H1 (cell line): ENCODE results near the gene KNDC1. TPM values are rescaled to one million over a fixed set of nuclear protein-coding genes. Genes with fewer than 3 reads are reported as not detected.

Experiments used
- CTCF ChIA-PET: fragments of 300-600 bp; sonication (Branson Sonifier 250); formaldehyde crosslinking; loops from one replicate; lab custom pipeline; 2021; ENCODE audit not compliant: partially characterized antibody; lab: Charles Lee
- POLR2A ChIA-PET: fragments of 300-600 bp; sonication (Branson Sonifier 250); formaldehyde crosslinking; loops from one replicate; lab custom pipeline; 2021; ENCODE audit warnings: inconsistent platforms; ENCODE audit not compliant: partially characterized antibody; lab: Charles Lee
- DNase-seq, 2 experiments: peaks; one replicate each; pipeline versions ENCODE4 v3.0.0 to v3.0.0-alpha.2; 2010 to 2022; ENCODE audit warnings: low spot score in 2 of 2, low read depth in 1 of 2, mixed read lengths in 1 of 2
- FAIRE-seq: peaks from 2 replicates; lab custom pipeline; 2011; peaks lifted over from hg19 to GRCh38; lab: Jason Lieb, UNC
- H2AFZ ChIP-seq: 2 replicates; pipeline ENCODE4 v1.8.1; 2012; ENCODE audit warnings: low read length, inconsistent platforms
- H2AK5ac ChIP-seq: 2 replicates; pipeline ENCODE4 v1.6.1; 2013; ENCODE audit warnings: low read depth, low read length
- H2BK120ac ChIP-seq: replicated peaks from 2 replicates; pipeline ENCODE3; 2013; ENCODE audit warnings: low read depth, low read length, inconsistent platforms
- H2BK12ac ChIP-seq: 2 replicates; pipeline ENCODE4 v1.6.1; 2013; ENCODE audit warnings: low read depth, low read length
- H2BK15ac ChIP-seq: 2 replicates; pipeline ENCODE4 v1.6.1; 2013; ENCODE audit warnings: low read length
- H2BK20ac ChIP-seq: 2 replicates; pipeline ENCODE4 v1.6.1; 2013; ENCODE audit warnings: low read length
- H2BK5ac ChIP-seq: 2 replicates; pipeline ENCODE4 v1.6.1; 2013; ENCODE audit warnings: low read depth, low read length
- H3K14ac ChIP-seq: 2 replicates; pipeline ENCODE4 v1.6.1; 2013; ENCODE audit warnings: inconsistent platforms; ENCODE audit not compliant: insufficient read length
- H3K18ac ChIP-seq: 2 replicates; pipeline ENCODE4 v1.6.1; 2013; ENCODE audit warnings: low read length; ENCODE audit errors: extremely low read depth
- H3K23ac ChIP-seq: 2 replicates; pipeline ENCODE4 v1.6.1; 2013; ENCODE audit warnings: inconsistent platforms; ENCODE audit not compliant: insufficient read length
- H3K23me2 ChIP-seq: 2 replicates; pipeline ENCODE4 v1.6.1; 2013; ENCODE audit warnings: low read depth, low read length
- H3K27ac ChIP-seq: 2 replicates; pipeline ENCODE4 v1.6.1; 2011; ENCODE audit warnings: low read depth, low read length, inconsistent platforms
- H3K27me3 ChIP-seq, 4 experiments: replicated peaks in 1 of 4; 1 replicate in 1 of 4; 2 replicates in 3 of 4; pipeline versions ENCODE4 v1.6.1 to v1.8.1; 2011 to 2013; ENCODE audit warnings: low read length in 3 of 4, mild to moderate bottlenecking in 3 of 4, inconsistent platforms in 2 of 4, mixed read lengths in 2 of 4, moderate library complexity in 1 of 4; ENCODE audit not compliant: control insufficient read depth in 3 of 4, insufficient read depth in 3 of 4; ENCODE audit errors: extremely low read depth in 1 of 4
- H3K36me3 ChIP-seq, 4 experiments: 2 replicates each; pipeline versions ENCODE4 v1.6.1 to v1.8.1; 2011 to 2013; ENCODE audit warnings: mild to moderate bottlenecking in 4 of 4, low read length in 3 of 4, moderate library complexity in 2 of 4, control low read depth in 1 of 4, inconsistent platforms in 1 of 4; ENCODE audit not compliant: insufficient read depth in 4 of 4, control insufficient read depth in 2 of 4
- H3K4ac ChIP-seq: replicated peaks from 2 replicates; pipeline ENCODE3; 2013; ENCODE audit warnings: low read length, low read depth, mixed read lengths, inconsistent platforms; ENCODE audit not compliant: insufficient read length
- H3K4me1 ChIP-seq, 4 experiments: replicated peaks in 1 of 4; 1 replicate in 1 of 4; 2 replicates in 3 of 4; pipeline versions ENCODE4 v1.6.1 to v1.8.1; 2011 to 2013; ENCODE audit warnings: low read length in 3 of 4, inconsistent platforms in 2 of 4, mixed read lengths in 1 of 4; ENCODE audit not compliant: insufficient read depth in 4 of 4, control insufficient read depth in 3 of 4
- H3K4me2 ChIP-seq, 2 experiments: 2 replicates each; pipeline versions ENCODE4 v1.6.1 to v1.8.1; 2011 to 2013; ENCODE audit warnings: low read depth in 2 of 2, low read length in 2 of 2, control low read depth in 1 of 2, inconsistent platforms in 1 of 2, mild to moderate bottlenecking in 1 of 2; ENCODE audit not compliant: insufficient read depth in 1 of 2
- H3K4me3 ChIP-seq, 4 experiments: fragments of 200-600, 300-600 bp in 1 of 4; sonication (generic), shearing (Covaris generic), sonication (Bioruptor Twin) in 1 of 4; 2 replicates each; pipeline versions ENCODE4 v1.5.1 to v1.8.1; 2011 to 2016; ENCODE audit warnings: low read length in 4 of 4, low read depth in 3 of 4, control low read depth in 2 of 4, inconsistent platforms in 2 of 4, mild to moderate bottlenecking in 2 of 4, mixed read lengths in 1 of 4, moderate library complexity in 1 of 4; ENCODE audit not compliant: insufficient read depth in 2 of 4; ENCODE audit errors: extremely low read depth in 1 of 4
- H3K56ac ChIP-seq: replicated peaks from 2 replicates; pipeline ENCODE3; 2013; ENCODE audit warnings: low read depth, mild to moderate bottlenecking, mixed read lengths, low read length, inconsistent platforms; ENCODE audit not compliant: insufficient read length
- H3K79me1 ChIP-seq: 2 replicates; pipeline ENCODE4 v1.6.1; 2013; ENCODE audit warnings: low read depth, low read length, control low read depth
- H3K79me2 ChIP-seq, 2 experiments: 2 replicates each; pipeline versions ENCODE4 v1.6.1 to v1.8.1; 2012 to 2013; ENCODE audit warnings: low read length in 2 of 2, mild to moderate bottlenecking in 2 of 2, inconsistent platforms in 1 of 2; ENCODE audit not compliant: insufficient read depth in 2 of 2, control insufficient read depth in 1 of 2
- H3K9ac ChIP-seq, 4 experiments: replicated peaks in 1 of 4; 1 replicate in 1 of 4; 2 replicates in 3 of 4; pipeline versions ENCODE4 v1.6.1 to v1.8.1; 2011 to 2013; ENCODE audit warnings: low read depth in 3 of 4, low read length in 3 of 4, control low read depth in 2 of 4, mild to moderate bottlenecking in 2 of 4, moderate library complexity in 2 of 4, inconsistent platforms in 1 of 4; ENCODE audit errors: extremely low read depth in 1 of 4
- H3K9me3 ChIP-seq, 2 experiments: 2 replicates each; pipeline versions ENCODE4 v1.6.1 to v1.8.1; 2012 to 2013; ENCODE audit warnings: mild to moderate bottlenecking in 2 of 2, moderate library complexity in 2 of 2, control low read depth in 1 of 2, inconsistent platforms in 1 of 2, low read depth in 1 of 2, low read length in 1 of 2, mixed read lengths in 1 of 2; ENCODE audit not compliant: insufficient read depth in 2 of 2
- H4K20me1 ChIP-seq, 2 experiments: replicated peaks in 1 of 2; 2 replicates each; pipeline versions ENCODE3 to v1.8.1; 2011 to 2013; ENCODE audit warnings: inconsistent platforms in 2 of 2, low read length in 2 of 2, mild to moderate bottlenecking in 1 of 2; ENCODE audit not compliant: insufficient read depth in 2 of 2, control insufficient read depth in 1 of 2
- H4K5ac ChIP-seq: 2 replicates; pipeline ENCODE4 v1.6.1; 2013; ENCODE audit warnings: low read length, low read depth, mixed read lengths, inconsistent platforms; ENCODE audit not compliant: insufficient read length
- H4K8ac ChIP-seq: 2 replicates; pipeline ENCODE4 v1.8.0; 2013; ENCODE audit warnings: mild to moderate bottlenecking, moderate library complexity, low read length, inconsistent platforms; ENCODE audit not compliant: insufficient read depth; ENCODE audit errors: extremely low read depth
- H4K91ac ChIP-seq: replicated peaks from 2 replicates; pipeline ENCODE3; 2013; ENCODE audit warnings: low read length, mixed read lengths, inconsistent platforms; ENCODE audit not compliant: insufficient read length
- KDM1A ChIP-seq: fragments of 200-600, 300-600 bp; sonication (generic); IDR thresholded peaks from 2 replicates; pipeline ENCODE4 v1.7.1; 2016; ENCODE audit warnings: mild to moderate bottlenecking, low read length, borderline replicate concordance
- TEAD4 ChIP-seq: IDR thresholded peaks from 2 replicates; pipeline ENCODE4 v1.6.1; 2012; ENCODE audit warnings: low read depth, low read length, inconsistent platforms, mixed read lengths
- WGBS, 2 experiments: shearing (Covaris generic) in 1 of 2; methylation state at CpG; one replicate each; pipeline versions ENCODE4 v1.1.6 to v1.1.7; 2013 to 2015; ENCODE audit warnings: low lambda C conversion rate in 2 of 2, mixed read lengths in 2 of 2, inconsistent platforms in 1 of 2, low coverage in 1 of 2, missing lambda C conversion rate in 1 of 2; ENCODE audit not compliant: insufficient replicate concordance in 2 of 2, insufficient coverage in 1 of 2, insufficient read length in 1 of 2; ENCODE audit errors: extremely low coverage in 1 of 2, missing lambda C conversion rate in 1 of 2; 5-methylcytosine and 5-hydroxymethylcytosine counted together
- polyA plus RNA-seq, 7 experiments: library from polyadenylated mRNA; depleted of rRNA in 3 of 7; stranded (reverse) in 5 of 7; unstranded in 2 of 7; fragments of >200 nt in 5 of 7; fragments of 200-250 nt in 2 of 7; gene quantifications; 1 replicate in 5 of 7; 2 replicates in 1 of 7; 4 replicates in 1 of 7; pipeline versions ENCODE4 v1.2.1 to v1.2.3, GENCODE V29; 2011 to 2013; ENCODE audit warnings: missing spikeins in 2 of 7, mixed read lengths in 2 of 7
- total RNA-seq: library from RNA; stranded (reverse); fragmentation: NEBNext Ultra II Directional; extraction: Animal tissue kit (Norgen Biotek cat#: 25700); gene quantifications from 2 replicates; pipeline ENCODE4 v1.2.1, GENCODE V29; 2021

Gene KNDC1
- total and polyA plus RNA-seq, 2 of the 8 experiments (the other 6 are each of a cell fraction or from before 2014, with no cell fraction given) = 7.5 to 16.7 TPM

DNA sequence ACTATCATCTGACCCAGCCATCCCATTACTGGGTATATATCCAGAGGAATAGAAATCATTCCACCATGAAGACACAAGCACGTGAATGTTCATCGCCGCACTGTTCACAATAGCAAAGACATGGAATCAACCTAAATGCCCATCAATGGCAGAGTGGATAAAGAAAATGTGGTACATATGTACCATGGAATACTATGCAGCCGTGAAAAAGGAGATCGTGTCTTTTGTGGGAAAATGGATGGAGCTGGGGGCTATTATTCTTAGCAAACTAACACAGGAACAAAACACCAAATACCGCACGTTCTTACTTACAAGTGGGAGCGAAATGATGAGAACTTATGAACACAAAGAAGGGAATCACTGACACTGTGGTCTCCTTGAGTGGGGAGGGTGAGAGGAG lies 9.8 kb upstream of the KNDC1 start:
- no peak overlapping the region for H3K56ac ChIP-seq
- WGBS, 2 experiments = 94% methylated on average over 8 of the region's 8 CpGs; no CpG with 5 or more reads in 1 of the 2 experiments
- H2BK20ac ChIP-seq = peak overlapping the region; percentile 74
- H3K79me2 ChIP-seq = no peaks in the 10 kb centered on the region
- POLR2A ChIA-PET = interaction anchor here (0.9 to 1.3 kb wide), 2 partner anchors 9 to 11 kb away, joined by 3 read pairs; partner anchors contain the start of gene KNDC1
- H3K4ac ChIP-seq = peak overlapping the region; percentile 100
- no peak overlapping the region for H3K9ac ChIP-seq
- H2BK5ac ChIP-seq = peak overlapping the region; percentile 98; the same call in 1 of the 2 replicates
- H4K91ac ChIP-seq = peak overlapping the region; percentile 100
- H2AFZ ChIP-seq = no peak overlapping the region
- no peak overlapping the region for H3K14ac ChIP-seq
- peak overlapping the region; percentile 100 for H2BK120ac ChIP-seq
- H3K18ac ChIP-seq = peak overlapping the region; percentile 95
- H3K27me3 ChIP-seq = 0 out of 7 replicates have a peak, but pooled peaks cover 0 to 2% (median 0%) of the 10 kb centered on the region in 4 experiments
- H3K4me1 ChIP-seq = peaks cover 3 to 10% (median 6%) of the 10 kb centered on the region in 4 experiments
- H3K4me3 ChIP-seq = no peak overlapping the region
- H3K27ac ChIP-seq = no peak overlapping the region
- peak; percentile 96 for TF ChIP-seq KDM1A
- TF ChIP-seq TEAD4 = no peak
- H2BK12ac ChIP-seq = peak overlapping the region; percentile 92
- no peaks in the 10 kb centered on the region for H3K79me1 ChIP-seq
- H3K4me2 ChIP-seq = no peak overlapping the region
- H3K36me3 ChIP-seq = no peaks in the 10 kb centered on the region; a peak in 2 of 8 replicates
- CTCF ChIA-PET = no interaction called here
- no peak overlapping the region for H4K8ac ChIP-seq
- no peaks in the 10 kb centered on the region for H4K20me1 ChIP-seq
- FAIRE-seq = no peak
- no peak overlapping the region for H2BK15ac ChIP-seq
- H3K23ac ChIP-seq = no peak overlapping the region
- DNase-seq = no peak
- H3K9me3 ChIP-seq = peaks cover 0 to 14% of the 10 kb centered on the region in 2 experiments; a peak in 2 of 4 replicates
- H3K23me2 ChIP-seq = no peaks in the 10 kb centered on the region
- peak overlapping the region; percentile 24 for H4K5ac ChIP-seq
- H2AK5ac ChIP-seq = peak overlapping the region; percentile 70; the same call in 1 of the 2 replicates
